Measurements from ENCODE around the gene ANO6.
"Not testable (repeated sequence)": the region's sequence is repeated elsewhere in the genome, so short reads cannot be mapped to it uniquely, and the experiment has no call there.

The ANO6 gene

DNA sequence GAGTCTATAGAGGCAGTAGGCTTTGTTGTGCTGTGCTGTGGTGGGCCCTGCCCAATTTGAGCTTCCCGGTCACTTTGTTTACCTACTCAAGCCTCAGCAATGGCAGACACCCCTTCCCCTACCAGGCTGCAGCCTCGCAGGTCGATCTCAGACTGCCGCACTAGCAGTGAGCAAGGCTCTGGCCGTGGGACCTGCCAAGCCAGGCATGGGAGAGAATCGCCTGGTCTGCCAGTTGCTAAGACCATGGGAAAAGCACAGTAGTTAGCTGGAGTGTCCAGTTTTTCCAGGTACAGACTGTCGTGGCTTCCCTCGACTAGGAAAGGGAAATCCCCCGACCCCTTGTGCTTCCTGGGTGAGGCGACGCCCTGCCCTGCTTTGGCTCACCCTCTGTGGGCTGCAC is 26.3 kb downstream of the ANO6 start:
- DNase-seq = no peak

DNA sequence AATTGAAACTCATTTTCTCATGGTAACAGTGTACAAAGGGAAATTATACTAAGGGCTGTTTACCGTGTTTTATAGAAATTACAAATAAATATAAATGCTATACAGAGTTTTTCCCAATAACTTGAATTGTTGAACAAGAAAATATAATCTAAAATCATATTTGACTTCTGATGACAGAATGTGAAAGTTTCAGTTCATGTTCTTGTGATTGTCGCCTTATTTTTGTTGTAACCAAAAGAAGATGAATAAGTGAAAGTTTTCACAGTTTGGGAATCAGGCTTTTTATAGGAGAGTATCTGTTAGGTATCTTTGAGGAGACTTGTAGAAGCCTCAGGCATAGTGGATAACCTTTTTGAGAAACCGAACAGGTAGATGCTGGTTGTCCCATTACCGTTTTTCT is 28.1 kb downstream of the ANO6 start:
- no peak for DNase-seq

- no peak for DNase-seq
Measured at GRCh38 chr12:45244561-45245343, 28.9 kb downstream of the ANO6 start.

- DNase-seq = no peak
Measured at GRCh38 chr12:45246236-45246635, 30.3 kb downstream of the ANO6 start.

DNA sequence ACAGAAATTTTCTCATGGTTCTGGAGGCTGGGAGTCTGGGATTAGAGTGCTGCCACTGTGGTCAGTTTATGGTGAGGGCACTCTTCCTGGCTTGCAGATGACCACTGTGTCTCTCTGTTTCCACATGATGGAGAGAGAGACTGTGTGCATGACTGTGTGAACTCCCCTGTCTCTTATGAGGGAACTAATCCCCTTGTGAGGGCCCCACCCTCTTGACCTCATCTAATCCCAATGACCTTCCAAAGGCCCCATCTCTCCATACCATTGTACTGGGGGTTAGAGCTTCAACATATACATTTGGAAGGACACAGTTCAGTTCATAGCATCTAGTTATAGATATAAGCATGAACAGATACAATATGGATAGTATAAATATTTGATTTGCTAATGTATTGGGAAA is 31.7 kb downstream of the ANO6 start:
- no peak for DNase-seq

GRCh38 chr12:45248095-45248494 is 32.2 kb downstream of the ANO6 start:
- DNase-seq = no peak

DNA sequence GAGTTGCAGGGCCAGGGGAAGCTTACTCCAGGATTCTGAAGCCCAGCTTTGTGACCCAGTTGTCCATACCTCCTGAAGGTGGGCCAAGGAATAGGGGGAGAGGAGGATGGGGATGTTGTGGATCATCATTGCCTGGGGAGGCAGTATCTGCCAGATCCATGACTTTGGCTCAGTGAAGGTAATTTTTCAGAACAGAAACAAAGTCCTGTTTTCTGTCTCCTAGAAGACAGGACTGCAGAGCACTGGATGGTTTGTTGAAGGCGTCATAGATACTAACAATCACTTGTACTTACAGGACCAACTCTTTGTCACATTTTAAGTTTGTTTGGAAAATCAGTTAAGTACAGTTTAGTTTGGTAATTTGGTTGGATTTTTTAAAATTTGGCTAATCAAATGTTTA is 38.4 kb downstream of the ANO6 start:
- no peak for DNase-seq

GRCh38 chr12:45256721-45257120 is 40.8 kb downstream of the ANO6 start:
- DNase-seq = no peak

DNA sequence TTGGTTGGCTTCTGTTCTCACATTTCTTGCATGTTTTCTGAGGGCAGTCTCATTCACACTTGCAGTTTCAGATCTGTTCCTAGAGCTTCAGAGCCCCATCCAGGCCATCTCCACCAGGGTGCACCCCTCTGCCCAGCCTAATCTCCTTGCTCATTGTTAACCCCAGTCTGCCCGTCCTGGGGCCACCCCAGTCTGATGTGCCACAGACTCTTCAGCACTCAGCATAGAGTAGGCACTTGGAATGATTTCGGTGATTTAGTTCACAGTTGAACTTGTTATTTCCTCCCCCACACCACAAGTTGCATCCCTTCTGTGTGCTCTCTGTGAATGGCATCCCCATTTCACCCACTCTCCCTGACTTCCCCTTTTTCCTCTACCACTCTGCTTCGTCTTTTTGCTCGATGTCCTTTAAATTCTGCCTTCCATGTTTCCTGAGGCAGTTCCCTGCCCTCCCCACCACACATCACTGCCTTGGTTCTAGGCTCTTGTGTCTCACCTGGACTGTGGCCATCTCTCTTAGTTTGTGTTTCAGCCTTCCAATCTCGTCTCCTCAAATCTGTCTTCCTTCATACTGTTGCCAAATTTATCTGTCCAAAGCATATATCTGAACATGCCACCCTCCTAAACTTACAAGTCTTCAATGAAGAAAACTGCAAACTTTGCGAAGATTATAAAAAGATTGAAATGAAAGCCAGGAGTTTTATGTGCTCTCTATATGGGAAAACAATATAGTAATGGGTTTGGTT is 41.5 kb downstream of the ANO6 start:
- DNase-seq = no peak

DNA sequence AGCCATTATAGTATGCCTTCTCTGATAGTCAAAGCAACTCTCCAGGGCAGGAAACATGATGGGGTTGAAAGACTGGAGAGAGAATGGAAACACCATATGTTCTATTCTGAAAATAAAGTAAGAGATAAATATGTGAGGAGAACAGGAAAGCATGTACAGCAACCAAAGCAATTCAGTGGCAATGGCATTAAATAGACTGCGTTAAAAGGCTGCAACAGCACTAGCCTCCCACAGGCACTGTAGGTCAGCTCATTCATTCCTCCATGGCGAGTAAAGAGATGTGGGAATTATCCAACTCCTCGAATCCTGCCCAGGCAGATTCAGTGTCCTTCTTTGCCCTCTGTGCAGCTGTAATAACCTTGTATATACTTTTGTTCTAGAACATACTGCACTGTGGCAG is 43.8 kb downstream of the ANO6 start:
- no peak for DNase-seq

GRCh38 chr12:45260104-45260815 is 44.4 kb downstream of the ANO6 start:
- no peak for DNase-seq

GRCh38 chr12:45260854-45261253 is 45.0 kb downstream of the ANO6 start:
- no peak for DNase-seq

GRCh38 chr12:45262185-45262584 is 46.3 kb downstream of the ANO6 start:
- DNase-seq = not testable (repeated sequence)

DNA sequence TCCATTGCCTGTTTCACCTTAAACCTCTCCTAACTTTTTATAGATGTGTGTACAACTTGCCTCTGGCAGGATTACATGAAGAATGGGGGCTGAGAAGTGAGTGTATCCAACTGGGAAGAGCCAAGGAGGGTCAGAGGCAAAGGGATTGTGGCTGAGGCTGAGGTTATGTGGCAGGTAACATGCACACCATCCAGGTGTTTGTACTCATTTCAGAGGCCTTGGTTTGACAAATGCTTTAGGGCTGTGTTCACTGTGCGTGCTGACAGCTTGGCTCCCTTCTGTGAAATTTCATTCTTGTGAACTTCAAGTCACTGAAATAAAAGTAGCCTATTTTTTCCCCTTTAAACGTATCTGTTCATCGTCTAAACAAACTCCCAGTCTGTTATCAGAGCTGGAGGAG is 47.7 kb downstream of the ANO6 start:
- no peak for DNase-seq

DNA sequence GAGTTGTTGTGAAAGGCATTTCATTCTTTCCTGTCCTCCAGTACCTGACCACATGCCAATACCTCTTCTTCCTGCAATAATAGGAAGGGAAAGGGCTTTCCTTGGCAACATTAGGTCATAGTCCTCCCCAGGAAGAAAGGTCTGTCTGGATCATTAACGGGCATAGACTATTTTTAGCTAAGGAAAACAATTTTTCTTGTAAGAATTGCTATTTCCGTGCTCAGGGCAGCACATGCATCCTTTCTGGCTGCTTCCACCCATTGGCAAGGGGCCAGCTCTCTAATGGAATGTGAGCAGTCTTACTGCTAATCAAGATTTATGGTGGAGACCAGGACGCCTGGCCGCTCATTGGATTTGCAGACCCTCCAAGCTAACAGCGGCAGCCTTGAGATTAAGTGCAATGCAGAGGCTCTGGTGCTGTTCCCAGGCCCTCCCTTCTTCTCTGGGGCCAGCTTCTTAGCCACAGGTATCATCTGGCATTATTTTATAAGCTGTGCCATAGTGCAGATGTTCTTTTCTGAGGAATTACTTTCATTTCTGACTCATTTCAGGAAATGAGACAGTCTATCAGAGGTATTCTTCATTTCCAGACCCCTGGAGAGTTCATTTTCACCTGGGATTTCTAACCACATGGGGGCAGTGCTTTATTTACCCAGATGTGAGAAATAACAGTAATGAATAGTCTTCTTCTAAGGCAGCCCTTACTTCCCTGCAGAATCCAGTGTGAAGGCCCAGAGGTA is 52.9 kb downstream of the ANO6 start:
- peak; percentile 60 for DNase-seq

- DNase-seq = peak; percentile 20
Measured at GRCh38 chr12:45269412-45269751, 53.5 kb downstream of the ANO6 start.

GRCh38 chr12:45270951-45271350 is 55.1 kb downstream of the ANO6 start:
- no peak for DNase-seq

DNA sequence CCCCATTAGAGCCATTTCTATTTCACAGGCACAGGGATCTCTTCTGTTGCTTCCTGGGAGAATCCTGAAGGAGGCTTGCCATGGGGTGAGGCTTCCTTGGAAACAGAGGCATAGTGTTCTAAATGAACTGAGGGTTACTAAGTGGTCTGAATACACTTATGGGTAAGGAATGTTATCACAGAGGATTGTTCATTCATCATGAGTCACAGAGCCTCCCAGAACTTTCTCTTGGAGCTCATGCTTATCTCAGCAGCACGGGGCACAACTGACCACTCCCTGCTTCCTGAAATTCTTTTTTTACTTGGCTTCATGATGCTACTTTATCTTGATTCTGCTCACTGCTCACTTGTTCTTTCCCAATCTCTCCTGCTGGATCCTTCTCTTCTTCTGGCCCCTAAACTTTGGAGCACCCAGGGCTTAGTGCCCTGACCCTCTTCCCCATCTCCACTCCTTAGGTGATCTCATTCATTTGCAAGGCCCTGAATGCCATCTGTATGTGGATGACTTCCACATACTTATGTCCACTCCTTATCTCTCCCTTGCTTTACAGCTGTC is 57.9 kb downstream of the ANO6 start:
- DNase-seq = no peak

- no peak for DNase-seq
Measured at GRCh38 chr12:45276154-45276755, 60.4 kb downstream of the ANO6 start.

DNA sequence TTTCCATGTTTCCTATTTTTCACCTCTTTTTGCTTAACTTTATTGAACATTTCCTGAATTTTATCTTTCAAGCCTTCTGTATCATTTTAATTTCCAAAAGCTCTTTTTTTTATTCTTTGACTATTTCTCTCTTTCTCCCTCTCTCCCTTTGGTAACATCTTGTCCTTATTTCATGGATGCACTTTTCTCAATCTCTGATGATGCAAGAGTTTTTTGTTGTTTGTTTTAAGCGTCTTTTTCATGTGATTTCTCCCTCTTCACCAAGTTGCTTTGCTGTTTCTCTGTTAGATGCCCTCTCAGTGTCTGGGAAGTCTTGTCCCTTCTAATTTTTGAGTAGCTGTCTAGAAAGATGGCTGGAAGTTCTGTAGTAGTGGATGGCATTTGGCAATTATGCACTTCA is 62.6 kb downstream of the ANO6 start:
- DNase-seq = no peak

DNA sequence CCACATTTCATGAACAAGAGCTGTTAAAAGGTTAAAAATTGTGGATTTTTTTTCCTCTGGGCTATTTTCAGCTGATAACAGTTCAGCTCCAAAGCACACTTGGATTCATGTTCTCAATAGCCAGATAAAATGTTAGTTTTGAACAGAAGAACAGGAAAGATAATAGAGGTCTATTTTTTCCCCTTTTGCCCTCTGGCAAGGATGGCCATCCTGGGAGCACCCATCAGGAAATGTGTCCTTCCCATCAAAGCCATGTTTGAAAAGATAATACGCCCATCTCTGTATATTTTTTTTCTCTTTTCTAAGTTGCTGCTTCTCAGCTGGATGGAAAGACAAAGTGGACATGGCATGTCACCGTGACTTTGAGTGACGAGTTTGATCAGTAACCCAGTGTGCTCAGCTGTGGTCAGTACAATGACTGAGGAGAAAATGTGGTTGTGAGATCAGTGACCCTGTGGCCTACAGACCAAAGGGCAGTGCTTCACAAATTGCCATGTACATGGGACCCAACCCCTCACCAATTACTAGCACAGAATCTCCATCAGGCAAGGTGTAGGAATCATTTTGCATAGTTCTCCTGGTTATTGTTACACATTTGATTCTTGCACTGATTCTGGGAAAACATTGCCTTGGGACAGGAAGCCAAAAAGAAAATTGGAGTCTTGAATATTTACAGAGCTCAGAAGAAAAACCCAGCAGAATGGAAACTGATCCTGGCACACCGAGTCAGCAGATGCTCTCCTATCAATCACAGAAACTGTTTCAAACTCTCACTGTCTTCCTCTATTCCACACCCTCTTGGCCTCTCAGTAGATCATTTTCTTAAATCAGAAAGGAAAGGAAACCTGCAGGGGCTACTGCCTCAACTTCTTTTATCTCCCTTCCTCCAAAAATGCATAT is 64.3 kb downstream of the ANO6 start:
- DNase-seq = peak; percentile 15
